Measurements from ENCODE around the gene ABCA4.

Gene ABCA4

DNA sequence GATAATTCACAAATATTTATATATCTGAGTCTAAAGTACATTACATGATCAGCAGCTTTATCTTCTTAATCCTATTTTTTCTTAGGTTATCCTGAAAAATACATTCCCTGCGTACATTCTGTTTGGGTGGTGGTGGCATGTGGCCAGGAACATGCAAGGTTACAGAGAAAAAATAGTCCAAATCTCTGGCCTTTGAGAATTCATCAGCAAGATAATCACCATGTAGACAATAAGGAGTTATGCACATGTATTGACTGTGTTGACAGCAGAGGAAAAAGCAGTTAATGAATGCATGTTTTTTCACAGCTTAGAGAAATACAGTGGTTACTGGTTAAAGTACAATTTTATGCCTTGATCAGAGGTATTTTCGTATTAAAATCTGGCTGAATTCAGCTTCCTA lies 49.0 kb downstream of the ABCA4 start:
- TF ChIP-seq, protein P1, sequence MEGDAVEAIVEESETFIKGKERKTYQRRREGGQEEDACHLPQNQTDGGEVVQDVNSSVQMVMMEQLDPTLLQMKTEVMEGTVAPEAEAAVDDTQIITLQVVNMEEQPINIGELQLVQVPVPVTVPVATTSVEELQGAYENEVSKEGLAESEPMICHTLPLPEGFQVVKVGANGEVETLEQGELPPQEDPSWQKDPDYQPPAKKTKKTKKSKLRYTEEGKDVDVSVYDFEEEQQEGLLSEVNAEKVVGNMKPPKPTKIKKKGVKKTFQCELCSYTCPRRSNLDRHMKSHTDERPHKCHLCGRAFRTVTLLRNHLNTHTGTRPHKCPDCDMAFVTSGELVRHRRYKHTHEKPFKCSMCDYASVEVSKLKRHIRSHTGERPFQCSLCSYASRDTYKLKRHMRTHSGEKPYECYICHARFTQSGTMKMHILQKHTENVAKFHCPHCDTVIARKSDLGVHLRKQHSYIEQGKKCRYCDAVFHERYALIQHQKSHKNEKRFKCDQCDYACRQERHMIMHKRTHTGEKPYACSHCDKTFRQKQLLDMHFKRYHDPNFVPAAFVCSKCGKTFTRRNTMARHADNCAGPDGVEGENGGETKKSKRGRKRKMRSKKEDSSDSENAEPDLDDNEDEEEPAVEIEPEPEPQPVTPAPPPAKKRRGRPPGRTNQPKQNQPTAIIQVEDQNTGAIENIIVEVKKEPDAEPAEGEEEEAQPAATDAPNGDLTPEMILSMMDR (conservative IDR thresholded peaks at IDR 0.05; ENCODE audit: low read depth, low read length), result no peak

DNA sequence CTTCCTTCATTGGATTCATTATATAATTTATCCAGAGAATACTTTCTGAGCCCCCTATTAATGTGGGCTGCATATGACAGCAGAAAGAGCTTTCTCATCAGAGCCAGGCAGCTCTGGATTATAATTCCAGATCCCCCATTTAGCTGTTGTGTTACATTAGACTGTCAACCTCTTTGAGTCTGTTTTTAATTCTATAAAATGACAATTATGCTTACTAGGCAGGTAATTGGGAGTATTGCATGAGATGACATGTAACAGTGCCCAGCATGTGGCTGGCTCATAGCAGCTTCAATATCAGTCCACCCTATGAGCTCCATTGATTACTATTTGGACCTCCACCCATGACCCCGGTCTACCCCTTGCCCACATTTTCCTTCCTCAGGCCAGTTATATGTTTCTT lies 49.6 kb downstream of the ABCA4 start:
- TF ChIP-seq, protein P1 (conservative IDR thresholded peaks at IDR 0.05; ENCODE audit: low read depth, low read length), result no peak
- no peak overlapping the region for H3K4me3 ChIP-seq (ENCODE audit: low read depth, low read length)
- no peak for DNase-seq (ENCODE audit: low read depth)

More for the DNA sequence above, 49.0 kb downstream of the ABCA4 start:
- H3K4me3 ChIP-seq (ENCODE audit: low read depth, low read length), result no peak overlapping the region
- peak; percentile 45 for DNase-seq (ENCODE audit: low read depth)

DNA sequence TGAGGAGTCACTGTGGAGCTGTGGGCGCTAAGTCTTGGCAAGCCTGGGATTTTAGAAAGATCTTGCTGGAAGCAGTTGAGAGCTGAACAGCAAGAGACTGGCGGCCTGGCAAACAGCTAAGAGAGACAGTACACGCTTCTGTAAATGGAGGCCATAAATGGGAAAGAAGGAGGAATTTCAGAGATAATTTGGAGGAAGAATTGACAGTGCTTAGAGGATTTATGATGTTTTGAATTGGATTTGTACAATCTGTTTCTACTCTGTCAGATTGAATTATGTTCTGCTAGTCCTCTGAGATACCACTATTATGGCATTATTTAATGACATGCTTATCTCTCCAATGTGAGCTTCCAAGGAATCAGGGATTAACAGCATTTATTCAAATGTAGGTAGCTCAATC lies 50.1 kb downstream of the ABCA4 start:
- no peak overlapping the region for H3K4me3 ChIP-seq (ENCODE audit: low read depth, low read length)
- no peak for DNase-seq (ENCODE audit: low read depth)
- TF ChIP-seq, protein P1 (conservative IDR thresholded peaks at IDR 0.05; ENCODE audit: low read depth, low read length), result no peak

DNA sequence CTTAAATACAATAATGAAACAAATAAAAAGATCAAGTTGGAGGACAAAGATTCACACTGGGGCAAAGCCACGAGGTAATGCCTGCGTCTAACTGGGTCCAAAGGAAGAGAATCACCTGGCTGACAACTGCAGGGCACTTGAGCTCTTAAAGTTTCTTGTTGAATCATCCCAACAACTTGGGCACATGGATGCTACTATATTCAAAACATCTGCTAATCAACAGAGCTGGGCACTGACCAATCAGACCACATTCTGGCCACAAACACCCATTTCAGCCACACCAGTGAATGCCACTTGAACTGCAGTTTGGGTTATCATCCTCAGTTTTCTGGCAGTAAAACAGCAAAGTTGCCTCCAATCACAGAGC lies 51.0 kb downstream of the ABCA4 start:
- DNase-seq (ENCODE audit: low read depth), result no peak
- TF ChIP-seq, protein P1 (conservative IDR thresholded peaks at IDR 0.05; ENCODE audit: low read depth, low read length), result no peak
- H3K4me3 ChIP-seq (ENCODE audit: low read depth, low read length), result no peak overlapping the region

DNA sequence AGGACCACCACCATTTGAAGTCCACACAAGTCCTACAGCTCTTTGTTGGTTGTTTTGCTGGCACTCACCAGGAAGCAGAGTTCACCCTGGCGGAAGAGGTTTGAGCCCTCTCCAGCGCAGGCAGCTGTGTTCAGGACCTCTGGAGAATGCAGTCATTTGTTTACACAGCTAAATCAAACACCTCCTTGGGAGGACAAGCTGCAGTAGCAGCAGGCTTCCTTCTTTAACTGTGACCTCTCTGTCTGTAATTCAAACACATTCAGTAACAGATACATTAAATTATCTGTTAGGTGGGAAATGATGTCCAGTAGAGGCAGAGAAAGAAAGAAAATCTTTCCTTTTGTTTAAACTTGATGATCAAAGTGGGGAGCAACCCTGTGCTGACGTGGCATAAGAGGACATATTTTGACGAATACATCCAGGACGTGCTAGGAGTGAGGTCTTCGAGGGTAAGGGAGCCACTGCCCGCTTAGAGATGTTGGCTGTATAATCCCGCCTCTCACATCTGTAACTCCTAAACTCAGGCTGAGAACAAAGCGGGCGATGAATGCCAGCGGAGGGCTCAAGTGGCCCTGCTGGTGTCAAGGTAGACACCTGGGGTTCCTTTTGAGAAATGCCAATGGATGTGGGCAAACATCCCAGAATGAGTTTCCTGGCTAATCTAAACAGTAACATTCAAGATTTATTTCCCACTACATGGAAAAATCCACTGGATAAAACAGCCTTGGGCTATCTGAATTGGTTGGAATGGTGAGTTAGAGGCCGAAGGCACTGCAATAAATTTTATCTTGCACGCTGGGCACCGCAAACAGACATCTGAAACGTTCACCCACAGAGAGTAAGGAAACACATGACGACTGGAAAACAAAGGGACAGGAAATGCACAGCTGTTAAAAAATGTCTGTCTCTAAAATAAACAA lies 51.7 kb downstream of the ABCA4 start:
- peak; percentile 91 for DNase-seq (ENCODE audit: low read depth)
- no peak overlapping the region for H3K4me3 ChIP-seq (ENCODE audit: low read depth, low read length)
- TF ChIP-seq, protein P1 (conservative IDR thresholded peaks at IDR 0.05; ENCODE audit: low read depth, low read length), result no peak

DNA sequence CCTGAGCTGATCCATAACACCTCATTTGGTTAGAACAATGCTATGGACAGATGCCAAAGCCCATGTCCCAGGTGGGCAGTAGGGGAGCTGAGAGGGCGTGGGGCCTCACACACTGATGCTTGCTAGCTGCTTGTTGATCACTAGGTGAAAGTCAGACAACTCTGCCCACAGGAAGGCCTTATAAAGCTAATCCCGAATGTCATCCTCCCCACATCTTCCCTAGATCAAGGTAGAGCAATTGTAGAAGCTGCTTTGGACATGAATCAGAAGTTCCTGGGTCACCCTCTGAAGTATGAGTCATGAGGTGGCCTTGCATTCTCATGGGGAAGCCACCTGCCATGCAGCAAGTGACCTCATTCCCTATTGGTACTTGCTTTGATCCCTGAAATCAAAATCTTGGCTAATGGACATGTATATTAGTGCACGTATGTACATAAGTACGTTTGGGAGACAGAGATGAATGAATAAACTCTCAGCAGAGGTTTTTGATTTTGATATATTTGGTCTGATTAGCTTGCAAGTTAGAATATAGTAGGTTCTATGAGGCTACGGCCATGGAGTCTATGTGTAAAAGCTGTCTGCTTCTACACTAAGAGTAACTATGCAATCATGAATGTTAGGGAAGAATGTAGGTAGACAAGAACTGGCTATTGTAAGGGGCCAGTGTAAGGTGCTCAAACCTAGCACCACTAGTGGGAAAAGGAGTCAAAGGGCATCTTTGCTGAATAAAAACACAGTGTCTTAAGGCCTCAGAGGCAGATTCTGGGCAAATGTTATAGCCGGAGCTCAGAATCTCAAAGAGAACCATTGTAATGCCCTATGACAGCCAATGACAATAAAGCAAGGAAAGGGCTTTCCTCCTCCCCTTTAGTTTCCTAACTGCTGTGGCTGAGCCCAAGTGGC lies 52.6 kb downstream of the ABCA4 start:
- TF ChIP-seq, protein P1 (conservative IDR thresholded peaks at IDR 0.05; ENCODE audit: low read depth, low read length), result no peak
- peak; percentile 69 for DNase-seq (ENCODE audit: low read depth)
- no peak overlapping the region for H3K4me3 ChIP-seq (ENCODE audit: low read depth, low read length)
